ENCODE results near the gene GPR157.
"Not testable (repeated sequence)": the region's sequence is repeated elsewhere in the genome, so short reads cannot be mapped to it uniquely, and the experiment has no call there.

Gene GPR157

GRCh38 chr1:9128520-9129265 is at the start of gene GPR157:
Gene GPR157, minus strand, starts transcription at chr1:9129102. Its CDS starts 75 bp downstream, at chr1:9129027.
- in situ Hi-C loops (cut with MboI; ENCODE audit: low sequenced_read_pairs) = no loop called here

GRCh38 chr1:9174762-9175161 is 45.9 kb upstream of the GPR157 start:
- in situ Hi-C loops (cut with MboI; ENCODE audit: low sequenced_read_pairs) = no loop called here

DNA sequence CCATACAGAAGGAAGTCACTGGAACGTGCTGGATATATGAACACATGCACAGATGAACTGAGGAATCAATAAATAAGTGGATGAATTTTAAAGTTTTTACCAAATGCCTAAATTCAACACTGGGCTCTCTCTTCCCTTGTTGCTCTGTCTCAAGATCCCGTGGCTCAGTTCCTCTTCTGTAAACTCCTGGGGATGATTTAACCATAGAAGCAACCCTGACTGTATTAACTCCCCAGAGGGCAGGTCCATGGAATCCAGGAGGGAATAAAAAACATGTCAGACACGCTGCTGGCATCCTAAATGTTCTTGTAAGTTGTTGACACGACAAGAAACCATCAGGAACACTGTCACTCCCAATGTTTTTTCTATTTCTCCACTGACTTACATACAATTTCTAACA is 45.3 kb upstream of the GPR157 start:
- in situ Hi-C loops (cut with MboI; ENCODE audit: low sequenced_read_pairs) = no loop called here

DNA sequence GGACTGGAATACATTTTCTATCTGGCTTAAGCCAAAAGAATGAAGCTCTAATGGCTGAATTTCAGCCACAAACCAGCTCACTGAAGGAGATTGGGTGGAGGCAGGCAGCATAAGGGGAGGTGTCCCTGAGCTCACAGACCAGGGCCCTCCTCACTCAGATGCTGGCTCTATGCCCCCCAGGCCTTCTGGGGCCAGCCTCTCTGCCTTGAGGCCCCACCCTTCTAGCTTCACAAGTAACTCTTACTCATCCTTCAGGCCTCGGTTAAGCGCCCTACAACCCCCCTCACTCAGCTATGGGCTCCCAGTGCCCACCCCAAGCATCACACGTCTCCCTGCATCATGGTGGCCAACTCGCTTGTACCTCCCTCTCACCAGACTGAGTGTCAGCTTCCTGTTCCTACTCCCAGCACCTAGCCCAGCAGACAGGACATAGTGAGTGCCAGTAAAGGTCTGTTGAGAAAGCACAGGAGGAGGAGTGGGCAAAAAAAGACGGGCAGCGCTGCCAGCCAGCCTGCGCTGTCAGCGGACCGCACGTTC is 40.8 kb upstream of the GPR157 start:
- in situ Hi-C loops (cut with MboI; ENCODE audit: low sequenced_read_pairs) = no loop called here

GRCh38 chr1:9167638-9168037 is 38.7 kb upstream of the GPR157 start:
- in situ Hi-C loops (cut with MboI; ENCODE audit: low sequenced_read_pairs) = no loop called here

DNA sequence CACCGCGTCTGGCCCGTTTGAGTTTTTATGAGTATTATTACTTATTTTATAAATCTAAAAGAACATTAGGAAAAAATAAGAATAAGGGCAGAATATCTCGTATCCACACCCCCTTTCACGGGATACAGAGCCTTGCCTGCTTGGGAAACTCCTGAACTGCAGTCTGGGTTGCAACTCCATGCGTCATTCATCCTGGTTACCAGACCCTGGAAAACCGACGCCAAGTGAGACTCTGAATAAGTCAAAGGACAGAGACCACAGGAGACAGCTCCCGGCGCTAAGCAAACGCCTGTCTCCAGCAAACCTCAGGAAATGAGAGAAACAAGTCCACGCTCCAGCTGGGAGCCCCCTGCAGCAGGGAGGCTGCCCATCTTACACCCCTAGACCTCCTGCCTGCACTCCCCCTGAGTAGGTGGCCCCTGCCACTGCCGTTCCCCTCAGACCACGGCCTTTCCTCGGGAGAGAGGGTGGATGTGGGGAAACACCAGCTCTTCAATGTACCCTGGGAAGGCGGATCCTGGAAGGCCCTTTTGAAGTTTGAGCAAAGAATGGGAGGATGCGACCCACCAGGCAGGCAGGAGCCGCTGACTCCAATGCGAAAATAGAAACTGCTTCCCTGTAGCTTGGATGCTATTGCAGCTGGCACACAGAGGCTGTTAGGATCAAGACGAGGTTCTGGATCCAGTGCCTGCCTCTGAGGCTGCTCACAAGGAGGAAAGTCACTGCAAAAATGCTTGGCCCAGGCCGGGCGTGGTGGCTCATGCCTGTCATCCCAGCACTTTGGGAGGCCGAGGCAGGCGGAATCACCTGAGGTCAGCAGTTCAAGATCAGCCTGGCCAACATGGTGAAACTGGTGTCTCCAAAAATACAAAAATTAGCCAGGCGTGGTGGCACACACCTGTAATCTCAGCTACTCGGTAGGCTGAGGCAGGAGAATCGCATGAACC is 37.7 kb upstream of the GPR157 start:
- in situ Hi-C loops (cut with MboI; ENCODE audit: low sequenced_read_pairs) = no loop called here

DNA sequence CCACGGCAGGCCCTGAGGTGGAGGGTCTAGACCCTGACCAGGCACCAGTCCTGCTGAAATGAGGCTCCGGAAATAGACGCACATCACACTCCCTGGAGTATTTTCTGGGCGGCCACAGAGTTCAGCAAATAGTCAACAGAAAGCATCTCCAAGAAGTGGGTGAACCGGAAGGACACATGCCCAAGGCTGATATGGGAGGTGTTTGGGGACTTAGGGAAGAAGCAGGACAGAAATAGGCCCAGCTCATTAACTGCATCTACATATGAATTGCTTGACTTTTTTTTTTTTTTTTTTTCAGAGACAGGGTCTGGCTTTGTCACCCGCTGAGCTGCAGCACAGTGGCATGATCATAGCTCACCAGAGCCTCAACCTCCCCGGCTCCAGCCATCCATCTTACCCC is 36.5 kb upstream of the GPR157 start:
- in situ Hi-C loops (cut with MboI; ENCODE audit: low sequenced_read_pairs) = no loop called here

- in situ Hi-C loops (cut with MboI; ENCODE audit: low sequenced_read_pairs) = no loop called here
These were observed 36.0 kb upstream of the GPR157 start for GRCh38 chr1:9164919-9165318.

DNA sequence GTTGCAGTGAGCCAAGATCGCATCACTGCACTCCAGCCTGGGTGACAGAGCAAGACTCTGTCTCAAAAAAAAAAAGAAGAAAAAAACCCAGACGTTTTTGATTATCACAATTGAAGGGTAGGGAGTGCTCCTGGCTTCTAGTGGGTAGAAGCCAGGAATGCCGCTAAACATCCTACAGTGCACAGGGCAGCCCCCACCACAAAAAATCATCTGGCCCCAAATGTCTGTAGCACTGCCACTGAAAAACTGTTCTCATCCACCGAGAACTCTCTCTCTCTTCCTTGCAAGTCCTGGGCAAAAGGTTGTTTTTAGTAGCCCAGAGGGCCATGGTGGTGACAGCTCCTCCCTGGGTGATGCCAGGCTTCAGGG is 35.6 kb upstream of the GPR157 start:
- in situ Hi-C loops (cut with MboI; ENCODE audit: low sequenced_read_pairs) = no loop called here

- in situ Hi-C loops (cut with MboI; ENCODE audit: low sequenced_read_pairs) = no loop called here
These were observed 33.1 kb upstream of the GPR157 start for GRCh38 chr1:9161963-9162362.

- in situ Hi-C loops (cut with MboI; ENCODE audit: low sequenced_read_pairs) = no loop called here
These were observed 32.4 kb upstream of the GPR157 start for GRCh38 chr1:9161342-9161741.

- in situ Hi-C loops (cut with MboI; ENCODE audit: low sequenced_read_pairs) = no loop called here
These were observed 31.3 kb upstream of the GPR157 start for GRCh38 chr1:9160079-9160717.

- in situ Hi-C loops (cut with MboI; ENCODE audit: low sequenced_read_pairs) = no loop called here
These were observed 27.0 kb upstream of the GPR157 start for GRCh38 chr1:9155879-9156278.

- in situ Hi-C loops (cut with MboI; ENCODE audit: low sequenced_read_pairs) = not testable (repeated sequence)
These were observed 26.5 kb upstream of the GPR157 start for GRCh38 chr1:9155405-9155804.

DNA sequence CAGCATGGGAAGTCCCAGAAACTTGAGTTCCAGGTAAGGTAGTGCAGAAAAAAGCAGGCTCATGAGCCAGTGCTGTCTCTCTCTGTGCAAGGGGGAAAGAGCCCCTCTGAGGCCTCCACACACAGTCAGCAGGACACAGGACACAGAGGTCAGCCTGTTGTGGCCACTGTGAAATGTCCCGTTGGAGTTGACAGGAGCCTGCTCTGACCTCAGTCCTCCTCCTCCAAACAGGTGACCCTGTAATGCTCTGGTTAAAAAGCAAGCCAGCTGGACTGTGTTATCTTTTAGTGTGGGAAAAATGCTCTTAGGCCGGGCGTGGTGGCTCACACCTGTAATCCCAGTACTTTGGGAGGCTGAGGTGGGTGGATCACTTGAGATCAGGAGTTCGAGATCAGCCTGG is 24.2 kb upstream of the GPR157 start:
- in situ Hi-C loops (cut with MboI; ENCODE audit: low sequenced_read_pairs) = no loop called here

GRCh38 chr1:9152535-9152934 is 23.6 kb upstream of the GPR157 start:
- in situ Hi-C loops (cut with MboI; ENCODE audit: low sequenced_read_pairs) = no loop called here

GRCh38 chr1:9151328-9151860 is 22.5 kb upstream of the GPR157 start:
- in situ Hi-C loops (cut with MboI; ENCODE audit: low sequenced_read_pairs) = no loop called here

GRCh38 chr1:9150582-9151327 is 21.9 kb upstream of the GPR157 start:
- in situ Hi-C loops (cut with MboI; ENCODE audit: low sequenced_read_pairs) = no loop called here

DNA sequence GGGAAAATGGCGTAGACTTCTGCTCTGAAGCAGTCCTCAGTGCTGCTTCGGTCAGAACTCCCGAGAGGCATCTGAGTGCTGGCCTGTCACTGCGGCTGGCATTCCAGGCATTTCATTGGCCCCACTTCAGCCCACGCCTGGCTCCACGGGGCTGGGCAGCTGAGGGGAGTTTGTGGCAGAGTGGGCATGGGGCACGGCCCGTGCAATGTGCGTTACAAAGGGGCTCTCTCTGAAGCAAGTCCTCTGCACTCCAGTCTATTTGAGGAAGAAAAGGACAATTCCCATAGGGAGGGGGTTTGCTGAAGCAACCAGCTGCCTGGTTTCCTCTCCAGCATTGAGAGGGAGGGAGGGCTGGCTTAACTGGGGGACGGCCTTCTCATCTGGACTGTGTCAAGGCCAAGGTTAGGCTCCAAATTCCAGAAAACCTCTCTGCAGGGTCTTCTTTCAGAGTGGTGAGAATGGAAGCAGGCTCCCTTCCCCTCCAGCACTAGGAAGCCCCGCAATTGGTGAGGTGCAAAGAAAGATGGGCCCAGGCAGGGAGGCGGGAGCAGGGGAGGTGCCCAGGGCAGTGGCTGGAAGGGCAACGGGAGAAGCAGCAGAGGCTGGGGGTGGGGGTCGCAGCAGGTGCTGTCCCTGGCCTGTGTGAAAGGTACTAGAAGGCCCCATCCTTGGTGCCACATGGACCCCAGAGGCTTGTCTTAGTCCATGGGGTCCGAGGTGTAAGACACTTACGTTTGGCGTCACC is 21.1 kb upstream of the GPR157 start:
- in situ Hi-C loops (cut with MboI; ENCODE audit: low sequenced_read_pairs) = no loop called here

GRCh38 chr1:9149151-9149550 is 20.2 kb upstream of the GPR157 start:
- in situ Hi-C loops (cut with MboI; ENCODE audit: low sequenced_read_pairs) = no loop called here
